GM21528 (cell line): Measurements from ENCODE around the gene HOXA11.

Experiments
- ATAC-seq: cut with Tn5 transposase; IDR thresholded peaks from one replicate; pipeline ENCODE4 v1.9.1; 2021; ENCODE audit warnings: mild to moderate bottlenecking, moderate library complexity; ENCODE audit not compliant: unreplicated experiment, low FRiP score

HOXA11 gene

DNA sequence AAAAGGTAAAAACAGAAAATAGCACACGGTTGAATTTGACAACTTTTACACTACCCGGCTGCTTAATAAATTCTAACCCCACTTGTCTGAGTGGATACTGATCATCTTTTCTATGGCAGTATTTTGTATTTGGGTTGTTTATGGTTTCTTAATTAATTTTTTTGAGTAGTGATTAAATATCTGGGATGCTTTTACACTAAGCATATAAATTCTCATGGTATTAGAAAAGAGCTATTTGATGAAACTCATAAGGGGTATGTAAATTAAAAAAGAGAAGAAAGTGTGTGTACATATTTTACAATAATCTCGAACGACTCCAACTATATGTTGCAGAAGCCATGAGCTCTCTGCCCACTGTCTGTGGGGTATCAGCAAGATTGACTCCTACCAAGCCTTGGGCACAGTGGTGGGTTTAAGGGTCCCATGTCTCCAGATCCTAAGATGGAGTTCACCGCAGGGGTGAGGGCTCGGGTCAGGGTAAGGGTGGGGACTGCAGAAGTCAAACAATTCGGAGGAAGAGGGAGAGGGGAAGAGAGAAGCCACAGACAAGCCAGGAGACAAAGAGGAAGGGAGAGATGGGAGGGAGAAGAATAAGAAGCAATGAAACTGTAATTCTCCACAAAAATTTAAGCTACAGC, 22.4 kb upstream of the HOXA11 start:
- ATAC-seq, result no peak

DNA sequence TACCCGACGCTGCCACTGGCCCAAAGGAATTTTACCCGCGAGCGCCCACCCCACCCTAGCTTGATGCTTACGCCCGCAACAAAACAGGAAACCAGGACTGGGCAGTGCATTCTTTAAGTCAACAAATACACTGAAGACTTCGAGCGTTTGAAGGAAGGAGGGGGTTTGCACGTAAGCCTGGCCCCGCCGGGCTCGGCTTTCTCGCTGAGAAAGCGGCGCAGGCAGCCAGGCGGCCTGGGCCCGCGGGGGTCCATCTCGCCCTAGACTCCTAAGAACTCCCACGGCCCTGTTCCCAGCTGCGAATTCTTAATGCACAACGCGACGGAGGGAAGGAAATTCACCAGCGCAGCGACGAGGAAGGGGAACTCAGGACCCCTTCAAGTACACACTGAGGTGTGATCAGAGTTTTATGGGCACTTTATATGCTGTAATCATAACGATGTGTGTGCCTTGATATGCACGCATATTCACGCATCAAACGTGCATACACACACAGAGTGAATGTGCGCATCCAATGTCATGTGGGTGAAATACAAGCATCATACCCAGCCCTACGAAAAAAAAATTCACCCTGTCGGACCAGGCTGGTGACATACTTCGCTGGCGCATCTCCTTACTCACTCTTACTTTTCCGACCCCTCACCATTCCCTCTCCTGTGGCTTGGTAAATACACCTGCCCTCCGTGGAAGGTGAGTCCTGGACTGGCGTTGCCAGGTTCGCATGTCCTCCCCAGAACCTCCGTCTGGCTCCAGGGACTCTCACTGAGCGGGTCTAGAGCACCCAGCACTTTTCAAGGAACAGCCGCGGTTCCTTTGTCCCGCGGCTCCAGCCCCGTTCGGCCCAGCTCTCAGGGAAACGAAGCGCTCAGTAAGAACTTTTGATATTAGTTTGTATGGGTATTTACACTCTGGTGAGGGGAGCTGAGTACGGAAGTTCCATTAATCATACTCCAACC, 20.6 kb upstream of the HOXA11 start:
- no peak for ATAC-seq

DNA sequence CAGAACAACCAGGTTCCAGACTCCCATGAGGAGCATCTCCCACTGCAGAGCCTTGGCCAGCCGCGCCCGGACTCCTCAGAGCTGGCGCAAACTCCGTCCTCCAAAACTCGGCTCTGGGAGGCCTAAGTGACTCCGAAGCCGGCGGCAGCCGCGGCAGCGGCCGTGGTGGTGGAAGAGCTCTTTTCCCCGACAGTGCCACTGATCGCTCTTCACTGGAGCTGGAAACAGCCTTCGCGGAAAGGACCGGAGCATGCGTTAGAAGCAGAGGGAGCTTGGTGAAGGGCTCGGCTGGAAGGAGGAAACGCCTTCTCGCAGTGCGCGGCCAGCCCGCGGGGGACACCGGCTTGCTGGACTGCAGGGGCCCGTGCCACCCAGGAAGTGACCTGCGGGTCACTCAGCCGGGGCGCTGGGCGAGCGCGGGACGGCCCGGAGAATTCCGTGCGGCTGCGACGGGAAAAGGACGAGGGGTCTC, 19.9 kb upstream of the HOXA11 start:
- no peak for ATAC-seq

DNA sequence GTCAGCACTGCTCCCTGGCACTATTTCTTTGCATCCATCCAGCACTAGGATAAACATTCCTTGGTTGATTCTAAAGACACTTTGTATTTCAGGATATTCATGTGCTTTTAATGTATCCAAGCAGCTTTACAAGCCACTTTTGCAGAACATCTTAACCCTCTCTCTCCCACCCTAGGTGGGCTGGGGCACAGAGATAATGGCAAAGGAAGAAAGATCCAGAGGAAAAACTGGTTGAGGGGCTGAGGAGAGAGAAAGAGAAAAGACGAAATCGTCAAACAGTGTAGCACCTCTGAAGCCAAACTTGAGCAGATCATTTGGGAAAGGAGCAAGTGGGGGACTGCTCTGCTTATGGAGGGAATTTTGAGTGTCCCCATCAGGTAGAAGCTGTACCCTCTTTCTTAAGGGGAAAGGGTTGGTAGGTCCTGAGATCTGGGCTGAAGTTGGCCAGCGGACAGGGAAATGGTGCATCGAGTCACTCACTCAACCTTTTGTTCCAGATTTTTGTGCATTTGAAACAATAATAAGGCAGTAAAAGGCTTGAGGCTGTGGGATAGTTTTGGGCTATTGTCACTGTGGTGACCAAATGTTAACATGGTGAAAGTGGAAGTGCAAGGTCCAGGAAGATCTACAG, 19.0 kb upstream of the HOXA11 start:
- ATAC-seq, result no peak

DNA sequence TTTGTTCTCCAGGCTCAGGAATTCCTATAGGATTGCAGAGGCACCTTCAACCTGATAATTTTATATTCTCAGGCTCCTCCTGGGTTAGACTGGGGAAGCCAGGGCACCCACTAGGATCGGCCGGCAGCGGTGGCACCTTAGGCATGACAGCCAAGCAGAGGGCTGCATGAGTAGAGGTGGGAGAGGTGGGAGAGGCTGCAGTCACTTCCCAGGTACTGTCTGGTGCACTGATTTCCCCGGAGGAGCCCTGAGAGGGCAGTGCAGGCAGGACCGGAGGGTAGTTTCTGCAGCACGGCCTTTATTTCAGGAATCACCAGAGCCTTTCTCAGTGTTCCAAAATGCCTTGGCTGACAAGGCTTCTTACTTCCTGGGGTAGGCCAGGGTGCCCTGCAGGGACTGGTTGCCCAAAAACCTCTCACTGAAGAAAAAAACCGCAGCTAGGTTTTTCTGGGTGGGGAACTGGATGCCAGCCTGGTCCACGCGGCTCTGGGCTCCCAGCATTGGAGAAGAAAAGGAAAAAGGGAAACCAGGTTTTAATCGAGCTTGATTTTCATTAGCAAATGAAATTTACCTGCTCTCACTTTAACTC, 18.4 kb upstream of the HOXA11 start:
- ATAC-seq, result no peak

DNA sequence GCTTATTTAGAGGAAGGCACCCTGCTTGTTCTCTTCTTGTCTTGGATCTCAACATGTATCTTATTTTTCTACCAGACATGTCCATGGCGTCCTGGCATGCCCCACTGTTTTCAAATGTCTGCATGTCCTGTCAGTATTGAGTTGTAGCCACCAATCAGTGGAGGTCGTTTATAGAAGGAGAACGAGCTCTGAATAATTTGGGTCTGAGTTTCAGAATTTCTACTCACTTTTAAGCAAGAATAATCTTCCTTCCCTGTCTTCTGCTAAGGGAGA, 17.8 kb upstream of the HOXA11 start:
- no peak for ATAC-seq

DNA sequence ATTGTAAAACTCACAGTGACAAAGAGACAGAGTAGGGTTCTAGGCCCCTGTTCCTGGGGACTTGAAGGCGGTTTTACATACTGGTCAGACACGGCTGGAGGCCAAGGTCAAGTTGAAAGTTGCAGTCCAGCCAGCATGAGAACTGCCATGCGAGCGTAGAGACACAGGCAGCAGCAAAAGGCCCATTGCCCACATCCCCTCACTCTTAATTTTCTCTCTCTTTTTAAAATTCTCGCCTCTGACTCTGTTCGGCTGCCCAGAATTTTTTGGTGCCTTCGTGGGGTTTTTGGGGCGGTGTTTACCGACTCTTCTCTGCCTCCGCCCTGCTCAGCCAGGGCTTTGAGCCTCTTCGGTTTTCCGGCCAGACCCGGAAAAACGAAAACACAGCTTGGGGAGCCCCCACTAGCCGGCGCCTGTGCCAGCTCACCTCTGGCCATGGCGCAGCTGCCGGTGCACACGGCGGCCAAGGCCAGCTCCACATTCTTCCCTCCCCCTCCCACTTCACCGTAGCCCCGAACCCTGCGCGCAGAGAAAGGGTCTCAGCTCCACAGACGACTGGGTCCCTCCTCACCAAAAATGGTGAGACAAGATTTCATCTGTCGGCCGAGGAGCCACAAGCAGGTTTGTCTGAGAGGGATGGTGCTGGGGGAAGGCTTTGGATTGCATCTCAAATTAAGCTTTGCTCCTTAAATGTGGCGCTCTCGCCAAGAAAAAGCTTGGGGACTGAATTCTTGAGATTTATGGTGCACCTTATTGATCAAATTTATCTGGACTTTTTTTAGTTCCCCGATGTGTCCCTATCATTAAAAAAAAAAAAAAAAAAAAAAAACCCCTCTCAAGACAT, 17.2 kb upstream of the HOXA11 start:
- no peak for ATAC-seq

DNA sequence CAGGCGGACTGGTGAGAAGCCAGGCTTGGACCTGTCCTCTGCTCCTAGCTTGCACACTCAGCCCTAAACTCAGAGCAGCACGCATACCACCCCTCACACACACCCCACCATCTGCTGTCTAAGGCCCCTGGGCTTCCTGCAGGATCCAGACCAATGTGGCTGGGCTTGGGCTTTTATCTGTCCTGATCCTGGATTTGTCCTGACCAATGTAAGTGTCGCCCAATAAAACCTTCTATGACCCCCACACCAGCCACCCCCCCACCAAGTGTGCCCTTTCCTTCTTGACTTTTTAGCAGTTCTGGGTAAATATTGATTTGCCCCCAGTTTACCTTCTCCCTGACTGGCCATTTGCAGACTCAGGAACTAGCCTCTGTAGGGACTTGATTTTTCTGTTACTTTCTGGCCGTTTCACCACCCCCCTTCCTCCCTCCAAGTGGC, 16.6 kb upstream of the HOXA11 start:
- ATAC-seq, result no peak

DNA sequence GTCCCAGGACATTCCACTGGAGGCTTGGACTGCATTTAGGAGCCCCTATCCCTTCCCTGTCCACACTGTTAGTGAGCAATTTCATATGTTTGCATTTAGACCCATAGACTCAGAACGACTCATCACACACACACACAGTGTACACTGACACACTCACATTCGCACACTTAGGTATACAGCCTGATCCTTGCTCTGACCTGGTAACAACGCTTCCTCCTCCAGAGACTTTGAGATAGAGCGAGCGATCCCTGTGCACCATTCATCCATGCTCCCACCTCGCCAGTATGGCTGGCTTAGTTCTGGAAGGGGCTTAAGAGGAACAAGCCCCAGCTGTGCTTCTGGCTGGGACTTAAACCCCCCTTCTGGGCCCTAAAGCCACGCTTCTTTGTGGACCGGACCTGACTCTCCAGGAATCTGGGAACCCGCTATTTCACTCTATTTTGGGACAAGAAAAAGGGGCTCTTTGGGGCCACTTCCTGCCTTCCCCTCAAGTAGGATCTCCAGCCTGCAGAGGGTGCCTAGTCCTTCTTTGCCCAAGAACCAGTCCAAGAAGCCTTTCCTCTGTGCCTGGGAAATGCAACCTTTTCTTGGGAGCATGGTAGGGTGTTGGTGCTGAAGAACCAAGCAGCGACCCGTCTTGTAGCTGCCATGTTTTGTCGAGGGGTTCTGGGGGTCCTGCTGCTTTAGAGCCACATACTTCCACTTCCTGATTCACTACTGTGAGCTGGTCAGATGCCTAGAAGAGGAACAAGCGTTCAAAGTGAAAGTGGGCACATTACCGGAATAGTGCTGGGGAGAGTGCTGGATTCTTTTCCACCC, 15.9 kb upstream of the HOXA11 start:
- ATAC-seq, result no peak

DNA sequence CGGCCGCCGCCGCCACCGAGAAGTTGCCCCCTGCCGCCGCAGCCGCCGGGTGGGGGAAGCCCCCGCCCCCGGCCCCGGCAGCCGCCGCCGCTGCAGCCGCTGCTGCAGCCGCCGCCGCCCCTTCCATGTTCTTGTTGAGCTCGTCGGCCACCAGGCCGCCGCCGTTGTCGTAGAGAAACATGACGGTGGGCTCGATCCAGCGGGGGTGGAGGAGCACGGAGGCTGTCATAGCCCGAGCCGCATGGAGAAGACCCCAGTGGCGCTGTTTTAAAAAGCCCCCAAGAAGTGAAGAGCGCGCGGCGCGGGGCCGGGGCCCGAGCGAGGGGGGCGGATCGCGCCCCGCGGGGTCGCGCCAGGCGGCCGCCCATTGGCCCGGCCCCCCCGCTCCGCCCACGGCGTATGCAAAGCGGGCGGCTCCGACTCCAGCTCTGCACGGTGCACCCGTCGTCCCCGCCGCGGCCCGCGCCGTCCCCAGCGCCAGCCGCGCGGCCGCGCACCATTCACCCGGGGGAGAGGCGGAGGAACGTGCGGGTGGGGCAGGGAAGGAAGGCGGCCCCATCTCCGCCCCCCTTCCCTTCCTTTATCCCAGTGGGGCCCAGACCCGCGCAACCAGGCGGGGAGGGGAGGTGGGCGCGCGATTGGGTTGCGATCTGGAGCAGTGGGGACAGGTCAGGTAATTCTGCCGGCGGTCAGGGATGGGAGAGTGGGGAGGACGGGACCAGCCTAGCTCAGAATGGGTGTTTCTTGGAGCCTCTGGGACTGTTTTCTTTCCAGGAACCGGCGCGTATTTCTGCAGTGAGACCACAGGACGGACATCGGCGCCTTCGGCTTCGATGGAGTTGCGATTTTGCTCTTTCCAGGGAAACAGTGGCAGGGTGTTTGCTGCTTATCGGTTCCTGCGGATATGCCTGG, 15.1 kb upstream of the HOXA11 start, which contains the start of gene HOXA13:
Gene HOXA13, minus strand, starts transcription at position 243 of the 912 bp plus-strand sequence. Its CDS starts 14 bp downstream, at position 229.
- no peak for ATAC-seq

DNA sequence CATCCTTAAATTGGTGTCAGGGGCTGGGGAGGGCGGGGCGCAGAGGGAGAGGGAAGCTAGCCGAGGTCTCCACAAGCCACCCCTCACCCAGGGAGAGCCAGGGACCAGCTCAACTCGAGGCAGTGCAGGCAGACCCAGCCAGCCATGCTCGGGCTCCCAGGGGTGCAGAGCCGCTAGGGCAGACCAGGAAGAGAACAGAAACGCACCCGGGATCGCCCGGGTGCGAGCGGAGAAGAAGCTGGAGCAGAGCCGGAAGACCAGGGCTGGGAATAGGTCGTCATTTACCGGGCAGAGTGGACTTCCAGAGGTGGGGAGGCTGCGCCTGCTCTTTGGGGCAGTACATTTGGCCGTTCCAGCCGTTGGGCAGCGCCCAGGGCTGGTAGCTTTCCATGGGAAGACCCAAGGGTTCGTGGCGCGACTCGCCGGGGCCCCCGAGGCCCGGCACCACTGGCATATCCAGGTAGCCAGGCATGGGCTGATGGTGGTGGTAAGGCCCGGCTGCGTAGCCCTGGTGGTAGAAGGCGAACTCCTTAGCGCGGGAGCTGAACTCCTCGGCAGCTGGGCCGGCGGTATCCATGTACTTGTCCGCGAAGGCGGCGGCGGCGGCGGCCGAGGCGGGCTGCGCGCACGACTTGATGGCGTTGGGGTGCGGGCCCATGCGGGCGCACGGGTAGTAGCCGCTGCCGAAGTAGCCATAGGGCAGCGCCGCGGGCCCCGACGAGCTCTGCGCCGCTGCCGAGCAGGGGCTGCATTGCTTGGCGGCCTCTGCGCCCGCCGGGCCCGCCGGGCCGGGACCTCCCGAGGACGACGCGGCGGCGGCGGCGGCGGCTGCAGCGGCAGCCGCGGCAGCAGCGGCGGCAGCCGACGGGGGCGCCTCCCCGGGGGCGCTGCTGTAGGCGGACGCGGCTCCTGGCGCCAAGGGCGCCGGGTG, 14.1 kb upstream of the HOXA11 start:
- no peak for ATAC-seq

DNA sequence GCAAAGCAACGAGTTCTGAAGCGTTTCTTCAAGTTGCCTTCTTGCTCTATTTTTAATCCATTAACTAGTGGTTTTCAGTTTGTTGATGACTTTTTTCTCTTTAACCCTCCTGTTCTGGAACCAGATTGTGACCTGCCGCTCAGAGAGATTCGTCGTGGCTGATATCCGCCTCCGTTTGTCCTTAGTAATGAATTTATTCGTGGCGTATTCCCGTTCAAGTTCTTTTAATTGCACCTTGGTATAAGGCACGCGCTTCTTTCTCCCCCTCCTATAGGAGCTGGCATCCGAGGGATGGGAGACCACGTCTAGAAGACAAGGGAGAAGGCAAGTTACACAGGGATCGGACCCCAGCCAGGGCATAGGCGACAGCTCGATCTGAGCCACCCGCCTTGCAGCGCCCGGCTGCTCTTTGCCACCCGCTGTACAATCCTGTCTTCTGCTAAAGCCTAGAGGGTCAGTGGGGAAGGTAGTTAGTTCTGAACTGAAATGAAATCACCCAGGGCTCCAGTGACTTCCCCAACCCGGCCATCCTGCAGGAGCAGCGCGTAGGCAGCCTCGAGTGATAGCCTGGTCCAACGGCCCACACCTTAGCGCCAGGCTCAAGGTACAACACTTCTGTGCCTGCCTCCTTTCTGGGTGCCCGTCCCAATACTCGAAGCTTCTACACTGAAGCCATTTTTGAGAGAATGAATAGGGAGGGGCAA, 13.3 kb upstream of the HOXA11 start:
- ATAC-seq, result no peak

DNA sequence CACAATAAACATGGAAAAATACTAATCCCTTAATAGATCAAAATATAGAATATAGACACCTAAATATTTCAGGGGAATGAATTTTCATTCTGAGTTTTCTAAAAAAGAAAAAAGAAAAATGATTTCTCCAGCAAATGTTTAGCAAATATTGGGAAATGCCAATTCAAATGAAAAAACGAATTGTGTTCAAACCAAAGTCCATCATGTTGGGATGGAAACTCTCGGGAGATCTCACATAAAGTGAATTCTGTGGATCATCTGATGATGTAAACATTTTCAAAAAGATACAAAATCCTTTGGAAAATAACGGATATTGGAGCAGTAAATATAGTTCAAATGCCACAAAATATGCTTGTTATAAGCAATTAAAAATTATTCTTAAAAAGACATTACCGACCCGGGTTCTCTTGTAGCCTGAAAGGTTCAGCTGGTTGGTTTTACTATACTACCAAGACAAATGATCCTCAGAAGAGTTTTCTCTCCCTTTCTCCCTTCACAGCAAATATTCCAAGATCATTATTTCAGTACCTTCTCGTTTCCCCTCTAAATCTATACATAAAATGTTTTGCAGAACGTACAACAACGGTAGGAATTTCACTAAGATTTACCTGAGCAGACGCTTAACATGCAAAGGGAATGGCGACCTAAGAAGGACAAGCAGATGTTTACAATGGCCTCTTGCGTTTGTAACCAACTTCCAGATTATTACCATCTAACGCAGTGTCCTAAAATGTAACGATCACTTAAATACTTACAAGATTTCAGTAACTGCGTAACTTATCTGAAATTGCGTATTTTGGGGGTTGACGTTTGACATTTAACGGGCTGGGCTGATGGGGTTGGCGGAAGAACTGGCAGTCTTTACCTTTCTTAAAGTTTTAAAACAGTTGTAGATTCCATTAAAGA, 12.4 kb upstream of the HOXA11 start:
- ATAC-seq, result no peak

DNA sequence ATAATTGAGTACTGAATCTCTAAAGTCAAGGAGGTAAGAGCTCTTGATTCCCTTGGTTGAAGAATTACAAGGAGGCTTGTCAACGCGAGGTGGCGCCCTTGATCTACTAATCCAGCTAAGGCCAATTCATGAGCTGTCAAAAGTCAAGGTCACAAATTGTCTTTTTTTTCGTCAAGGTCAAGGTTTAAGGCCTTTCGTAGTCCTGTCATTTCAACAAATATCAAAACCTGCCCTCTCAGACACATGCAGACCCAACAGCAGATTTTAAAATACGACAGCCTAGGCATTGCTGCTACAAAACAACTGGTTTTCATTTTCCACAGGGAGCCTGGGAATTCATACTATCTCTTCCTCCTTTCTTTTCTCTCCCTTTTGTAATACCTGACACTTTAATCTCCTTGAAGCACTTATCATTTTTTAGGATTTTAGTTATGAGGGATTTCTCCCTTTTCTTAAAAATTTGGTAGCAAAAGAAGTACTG, 11.3 kb upstream of the HOXA11 start:
- ATAC-seq, result no peak

DNA sequence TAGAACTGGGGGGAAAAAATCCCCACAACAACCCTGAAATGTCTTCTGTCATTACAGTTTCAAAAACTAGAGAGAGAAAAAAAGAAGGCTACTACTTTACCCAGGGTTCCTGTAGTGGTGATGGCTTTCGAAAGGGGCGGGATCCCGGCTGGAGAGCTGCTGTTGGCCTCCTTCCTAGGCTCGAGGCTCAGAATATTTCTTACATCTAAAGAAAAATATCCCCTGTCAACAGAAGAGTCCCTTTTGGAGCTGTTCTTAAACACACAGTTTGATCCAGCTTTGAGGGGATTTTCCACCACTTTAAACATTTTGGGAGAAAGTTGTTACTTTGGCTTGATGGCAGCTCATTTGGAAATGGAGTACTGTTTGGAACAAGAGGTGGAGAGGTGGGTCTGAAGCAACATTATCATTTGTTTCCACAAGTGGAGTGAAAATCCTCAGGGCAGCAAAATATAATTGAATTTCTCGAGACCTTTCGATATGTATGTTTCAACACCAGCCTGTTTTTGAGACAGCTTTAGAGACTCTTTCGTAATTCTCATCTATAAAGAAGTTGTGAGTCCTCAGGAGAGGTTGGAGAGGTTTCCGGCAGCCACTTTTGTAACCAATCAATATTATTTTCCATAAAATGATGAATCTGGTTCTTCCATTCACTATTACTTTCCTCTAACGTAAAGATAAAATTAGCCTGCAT, 9.8 kb upstream of the HOXA11 start:
- no peak for ATAC-seq
